GM23338 (cell line): ENCODE results near the gene CASP5. TPM values are rescaled to one million over a fixed set of nuclear protein-coding genes. Genes with fewer than 3 reads are reported as not detected.

Experiments used
- ATAC-seq: fragments of 200-7000 bp; cut with Tn5 transposase; 3 replicates; pipeline ENCODE4 v1.9.1; 2020
- DNase-seq: peaks from one replicate; pipeline ENCODE4 v3.0.0-alpha.2; 2015; ENCODE audit warnings: low spot score
- H2AFZ ChIP-seq: fragments of 200-600 bp; sonication (generic); 2 replicates; pipeline ENCODE4 v1.8.0; 2016; ENCODE audit warnings: antibody characterized with exemption, mild to moderate bottlenecking, moderate library complexity
- H3F3A ChIP-seq: fragments of 200-600 bp; sonication (generic); replicated peaks from 2 replicates; pipeline ENCODE4 v1.8.0; 2017; ENCODE audit warnings: antibody characterized with exemption, mixed run types, low read depth
- H3K27ac ChIP-seq: fragments of 200-600 bp; sonication (generic); 2 replicates; pipeline ENCODE4 v1.6.1; 2016; ENCODE audit warnings: low read depth
- H3K27me3 ChIP-seq: fragments of 200-600 bp; sonication (generic); 2 replicates; pipeline ENCODE4 v1.8.0; 2016; ENCODE audit warnings: mild to moderate bottlenecking, mixed run types, moderate library complexity; ENCODE audit not compliant: insufficient read depth
- H3K36me3 ChIP-seq: fragments of 200-600 bp; sonication (generic); 2 replicates; pipeline ENCODE4 v1.8.0; 2016; ENCODE audit warnings: mild to moderate bottlenecking; ENCODE audit not compliant: insufficient read depth
- H3K4me1 ChIP-seq: fragments of 200-600 bp; sonication (generic); 2 replicates; pipeline ENCODE4 v1.8.0; 2016; ENCODE audit warnings: mild to moderate bottlenecking, moderate library complexity; ENCODE audit not compliant: insufficient read depth
- H3K4me2 ChIP-seq: fragments of 200-600 bp; sonication (generic); 2 replicates; pipeline ENCODE4 v1.7.1; 2017; ENCODE audit warnings: mixed run types
- H3K4me3 ChIP-seq: fragments of 200-600 bp; sonication (generic); 2 replicates; pipeline ENCODE4 v1.6.1; 2016; ENCODE audit warnings: mixed run types
- H3K79me2 ChIP-seq: fragments of 200-600 bp; sonication (generic); replicated peaks from 2 replicates; pipeline ENCODE4 v1.8.0; 2017; ENCODE audit warnings: mild to moderate bottlenecking; ENCODE audit not compliant: insufficient read depth
- H3K9me2 ChIP-seq: fragments of 200-600 bp; sonication (generic); 2 replicates; pipeline ENCODE4 v1.8.0; 2017; ENCODE audit not compliant: insufficient read depth
- H4K20me1 ChIP-seq: fragments of 200-600 bp; sonication (generic); replicated peaks from 2 replicates; pipeline ENCODE4 v1.8.0; 2017; ENCODE audit warnings: mild to moderate bottlenecking; ENCODE audit not compliant: insufficient read depth
- H3K27ac Mint-ChIP-seq: 2 replicates; pipeline ENCODE4 v1.8.0; 2020; ENCODE audit warnings: inconsistent platforms, mild to moderate bottlenecking, moderate library complexity, mixed read lengths
- H3K27me3 Mint-ChIP-seq: 3 replicates; pipeline ENCODE4 v1.8.0; 2022; ENCODE audit warnings: low read depth, mild to moderate bottlenecking, moderate library complexity, mixed read lengths, inconsistent platforms; ENCODE audit not compliant: insufficient read depth, poor library complexity
- H3K36me3 Mint-ChIP-seq: 3 replicates; pipeline ENCODE4 v1.8.0; 2021; ENCODE audit warnings: low read depth, mild to moderate bottlenecking, inconsistent platforms, moderate library complexity, mixed read lengths
- H3K4me1 Mint-ChIP-seq: 3 replicates; pipeline ENCODE4 v1.8.0; 2020; ENCODE audit warnings: mild to moderate bottlenecking, inconsistent platforms, mixed read lengths
- H3K4me3 Mint-ChIP-seq: 3 replicates; pipeline ENCODE4 v1.8.0; 2021; ENCODE audit warnings: moderate library complexity, mild to moderate bottlenecking, inconsistent platforms, mixed read lengths
- H3K9me3 Mint-ChIP-seq: 3 replicates; pipeline ENCODE4 v1.8.0; 2020; ENCODE audit warnings: moderate library complexity, mild to moderate bottlenecking, inconsistent platforms, mixed read lengths
- CREB1 ChIP-seq: fragments of 250-450 bp; sonication (Bioruptor Pico); IDR thresholded peaks from 2 replicates; pipeline ENCODE4 v1.5.0; 2020; ENCODE audit warnings: low read depth, mild to moderate bottlenecking, moderate library complexity
- ETS1 ChIP-seq: IDR thresholded peaks from 2 replicates; pipeline ENCODE4 v1.6.1; 2016; ENCODE audit warnings: antibody characterized with exemption
- EZH2 ChIP-seq: fragments of 200-600 bp; sonication (generic); IDR thresholded peaks from one replicate; pipeline ENCODE4 v1.8.0; 2017; ENCODE audit warnings: antibody characterized with exemption, mild to moderate bottlenecking, low read depth; ENCODE audit not compliant: unreplicated experiment
- EZH2phosphoT487 ChIP-seq: fragments of 200-600 bp; sonication (generic); IDR thresholded peaks from one replicate; pipeline ENCODE4 v1.8.1; 2018; ENCODE audit warnings: antibody characterized with exemption; ENCODE audit not compliant: unreplicated experiment
- JUNB ChIP-seq: IDR thresholded peaks from one replicate; pipeline ENCODE4 v1.6.1; 2016; ENCODE audit warnings: antibody characterized with exemption; ENCODE audit not compliant: unreplicated experiment
- NANOG ChIP-seq: IDR thresholded peaks from 2 replicates; pipeline ENCODE4 v1.6.1; 2016; ENCODE audit warnings: antibody characterized with exemption, borderline replicate concordance
- POLR2AphosphoS5 ChIP-seq: IDR thresholded peaks from 2 replicates; pipeline ENCODE4 v1.6.1; 2016; ENCODE audit warnings: antibody characterized with exemption, low read depth
- STAT1 ChIP-seq: IDR thresholded peaks from one replicate; pipeline ENCODE4 v1.6.1; 2016; ENCODE audit warnings: antibody characterized with exemption; ENCODE audit not compliant: unreplicated experiment
- ZNF114 ChIP-seq: fragments of 250-450 bp; sonication (Bioruptor Pico); IDR thresholded peaks from 2 replicates; pipeline ENCODE4 v1.5.0; 2020; ENCODE audit warnings: mild to moderate bottlenecking, moderate library complexity
- ZNF331 ChIP-seq: fragments of 250-450 bp; sonication (Bioruptor Pico); IDR thresholded peaks from 2 replicates; pipeline ENCODE4 v1.5.0; 2020; ENCODE audit warnings: low read depth, mild to moderate bottlenecking, moderate library complexity
- polyA plus RNA-seq: library from polyadenylated mRNA; unstranded; fragments of >200 nt; fragmentation: Nextera tagmentation; extraction: Ambion mirVana; gene quantifications from 2 replicates; pipeline ENCODE4 v1.2.1, GENCODE V29; 2016
- total RNA-seq: library from RNA; depleted of rRNA; stranded (reverse); fragments of >200 nt; shearing (Covaris generic); gene quantifications from 2 replicates; pipeline ENCODE4 v1.2.3, GENCODE V29; 2014
- TF ChIP-seq, protein P1 (sequence below): IDR thresholded peaks from one replicate; pipeline ENCODE4 v1.6.1; 2018; ENCODE audit warnings: antibody characterized with exemption; ENCODE audit not compliant: unreplicated experiment
- TF ChIP-seq, protein P2 (sequence below): fragments of 250-450 bp; sonication (Bioruptor Pico); IDR thresholded peaks from 2 replicates; pipeline ENCODE4 v1.5.0; 2020; ENCODE audit warnings: mild to moderate bottlenecking, moderate library complexity
- TF ChIP-seq, protein P3 (sequence below), 2 experiments: fragments of 200-600 bp in 1 of 2; sonication (generic) in 1 of 2; conservative IDR thresholded peaks; 2 replicates each; pipeline versions ENCODE4 v1.5.1 to v1.6.1; 2016 to 2017; ENCODE audit warnings: antibody characterized with exemption in 2 of 2, low read depth in 2 of 2, mild to moderate bottlenecking in 2 of 2, moderate library complexity in 1 of 2

CASP5 gene
- total and polyA plus RNA-seq, 2 experiments from 2014 or later: not detected

DNA sequence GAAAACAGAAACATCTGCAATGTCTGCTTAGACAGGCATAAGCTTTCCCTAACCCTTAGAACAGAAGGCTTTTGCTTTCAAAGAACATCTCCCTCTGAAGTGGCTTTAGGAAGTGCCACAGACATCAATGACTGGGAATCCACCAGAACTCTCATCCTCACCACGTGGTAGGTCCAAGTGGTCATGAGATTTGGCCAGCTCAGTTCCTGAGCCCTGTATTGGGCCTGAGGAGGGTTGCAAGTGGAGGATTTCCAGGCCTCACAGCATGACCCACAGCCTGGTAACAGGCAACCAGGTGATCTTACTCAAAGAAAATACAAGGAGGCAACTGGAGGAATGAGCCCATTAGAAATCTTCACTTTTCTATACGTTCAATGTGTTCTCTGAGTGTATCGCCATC is 10.4 kb upstream of the CASP5 start:
- no peak overlapping the region for H3K4me3 ChIP-seq
- DNase-seq (no peak), ATAC-seq (no peak)
- H3K36me3 ChIP-seq: no peaks in the 10 kb centered on the region
- H2AFZ ChIP-seq: no peak overlapping the region
- H3K4me1 ChIP-seq: no peaks in the 10 kb centered on the region
- no peaks in the 10 kb centered on the region for H3K79me2 ChIP-seq
- no peak overlapping the region for H3K27ac ChIP-seq
- no peak overlapping the region for H3K27ac Mint-ChIP-seq
- H3K4me1 Mint-ChIP-seq: no peaks in the 10 kb centered on the region; the same call in 2 of the 3 replicates
- peaks cover 9% of the 10 kb centered on the region; the same call in 1 of the 2 replicates for H3K9me2 ChIP-seq
- TF ChIP-seq, protein P1, sequence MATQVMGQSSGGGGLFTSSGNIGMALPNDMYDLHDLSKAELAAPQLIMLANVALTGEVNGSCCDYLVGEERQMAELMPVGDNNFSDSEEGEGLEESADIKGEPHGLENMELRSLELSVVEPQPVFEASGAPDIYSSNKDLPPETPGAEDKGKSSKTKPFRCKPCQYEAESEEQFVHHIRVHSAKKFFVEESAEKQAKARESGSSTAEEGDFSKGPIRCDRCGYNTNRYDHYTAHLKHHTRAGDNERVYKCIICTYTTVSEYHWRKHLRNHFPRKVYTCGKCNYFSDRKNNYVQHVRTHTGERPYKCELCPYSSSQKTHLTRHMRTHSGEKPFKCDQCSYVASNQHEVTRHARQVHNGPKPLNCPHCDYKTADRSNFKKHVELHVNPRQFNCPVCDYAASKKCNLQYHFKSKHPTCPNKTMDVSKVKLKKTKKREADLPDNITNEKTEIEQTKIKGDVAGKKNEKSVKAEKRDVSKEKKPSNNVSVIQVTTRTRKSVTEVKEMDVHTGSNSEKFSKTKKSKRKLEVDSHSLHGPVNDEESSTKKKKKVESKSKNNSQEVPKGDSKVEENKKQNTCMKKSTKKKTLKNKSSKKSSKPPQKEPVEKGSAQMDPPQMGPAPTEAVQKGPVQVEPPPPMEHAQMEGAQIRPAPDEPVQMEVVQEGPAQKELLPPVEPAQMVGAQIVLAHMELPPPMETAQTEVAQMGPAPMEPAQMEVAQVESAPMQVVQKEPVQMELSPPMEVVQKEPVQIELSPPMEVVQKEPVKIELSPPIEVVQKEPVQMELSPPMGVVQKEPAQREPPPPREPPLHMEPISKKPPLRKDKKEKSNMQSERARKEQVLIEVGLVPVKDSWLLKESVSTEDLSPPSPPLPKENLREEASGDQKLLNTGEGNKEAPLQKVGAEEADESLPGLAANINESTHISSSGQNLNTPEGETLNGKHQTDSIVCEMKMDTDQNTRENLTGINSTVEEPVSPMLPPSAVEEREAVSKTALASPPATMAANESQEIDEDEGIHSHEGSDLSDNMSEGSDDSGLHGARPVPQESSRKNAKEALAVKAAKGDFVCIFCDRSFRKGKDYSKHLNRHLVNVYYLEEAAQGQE: no peak
- TF ChIP-seq ETS1 (no peak), ZNF331 (no peak), STAT1 (no peak), POLR2AphosphoS5 (no peak), ZNF114 (CRISPR knock-in tag) (no peak), CREB1 (CRISPR knock-in tag) (no peak), EZH2 (no peak), NANOG (no peak), EZH2phosphoT487 (no peak), JUNB (no peak)
- TF ChIP-seq, protein P2, sequence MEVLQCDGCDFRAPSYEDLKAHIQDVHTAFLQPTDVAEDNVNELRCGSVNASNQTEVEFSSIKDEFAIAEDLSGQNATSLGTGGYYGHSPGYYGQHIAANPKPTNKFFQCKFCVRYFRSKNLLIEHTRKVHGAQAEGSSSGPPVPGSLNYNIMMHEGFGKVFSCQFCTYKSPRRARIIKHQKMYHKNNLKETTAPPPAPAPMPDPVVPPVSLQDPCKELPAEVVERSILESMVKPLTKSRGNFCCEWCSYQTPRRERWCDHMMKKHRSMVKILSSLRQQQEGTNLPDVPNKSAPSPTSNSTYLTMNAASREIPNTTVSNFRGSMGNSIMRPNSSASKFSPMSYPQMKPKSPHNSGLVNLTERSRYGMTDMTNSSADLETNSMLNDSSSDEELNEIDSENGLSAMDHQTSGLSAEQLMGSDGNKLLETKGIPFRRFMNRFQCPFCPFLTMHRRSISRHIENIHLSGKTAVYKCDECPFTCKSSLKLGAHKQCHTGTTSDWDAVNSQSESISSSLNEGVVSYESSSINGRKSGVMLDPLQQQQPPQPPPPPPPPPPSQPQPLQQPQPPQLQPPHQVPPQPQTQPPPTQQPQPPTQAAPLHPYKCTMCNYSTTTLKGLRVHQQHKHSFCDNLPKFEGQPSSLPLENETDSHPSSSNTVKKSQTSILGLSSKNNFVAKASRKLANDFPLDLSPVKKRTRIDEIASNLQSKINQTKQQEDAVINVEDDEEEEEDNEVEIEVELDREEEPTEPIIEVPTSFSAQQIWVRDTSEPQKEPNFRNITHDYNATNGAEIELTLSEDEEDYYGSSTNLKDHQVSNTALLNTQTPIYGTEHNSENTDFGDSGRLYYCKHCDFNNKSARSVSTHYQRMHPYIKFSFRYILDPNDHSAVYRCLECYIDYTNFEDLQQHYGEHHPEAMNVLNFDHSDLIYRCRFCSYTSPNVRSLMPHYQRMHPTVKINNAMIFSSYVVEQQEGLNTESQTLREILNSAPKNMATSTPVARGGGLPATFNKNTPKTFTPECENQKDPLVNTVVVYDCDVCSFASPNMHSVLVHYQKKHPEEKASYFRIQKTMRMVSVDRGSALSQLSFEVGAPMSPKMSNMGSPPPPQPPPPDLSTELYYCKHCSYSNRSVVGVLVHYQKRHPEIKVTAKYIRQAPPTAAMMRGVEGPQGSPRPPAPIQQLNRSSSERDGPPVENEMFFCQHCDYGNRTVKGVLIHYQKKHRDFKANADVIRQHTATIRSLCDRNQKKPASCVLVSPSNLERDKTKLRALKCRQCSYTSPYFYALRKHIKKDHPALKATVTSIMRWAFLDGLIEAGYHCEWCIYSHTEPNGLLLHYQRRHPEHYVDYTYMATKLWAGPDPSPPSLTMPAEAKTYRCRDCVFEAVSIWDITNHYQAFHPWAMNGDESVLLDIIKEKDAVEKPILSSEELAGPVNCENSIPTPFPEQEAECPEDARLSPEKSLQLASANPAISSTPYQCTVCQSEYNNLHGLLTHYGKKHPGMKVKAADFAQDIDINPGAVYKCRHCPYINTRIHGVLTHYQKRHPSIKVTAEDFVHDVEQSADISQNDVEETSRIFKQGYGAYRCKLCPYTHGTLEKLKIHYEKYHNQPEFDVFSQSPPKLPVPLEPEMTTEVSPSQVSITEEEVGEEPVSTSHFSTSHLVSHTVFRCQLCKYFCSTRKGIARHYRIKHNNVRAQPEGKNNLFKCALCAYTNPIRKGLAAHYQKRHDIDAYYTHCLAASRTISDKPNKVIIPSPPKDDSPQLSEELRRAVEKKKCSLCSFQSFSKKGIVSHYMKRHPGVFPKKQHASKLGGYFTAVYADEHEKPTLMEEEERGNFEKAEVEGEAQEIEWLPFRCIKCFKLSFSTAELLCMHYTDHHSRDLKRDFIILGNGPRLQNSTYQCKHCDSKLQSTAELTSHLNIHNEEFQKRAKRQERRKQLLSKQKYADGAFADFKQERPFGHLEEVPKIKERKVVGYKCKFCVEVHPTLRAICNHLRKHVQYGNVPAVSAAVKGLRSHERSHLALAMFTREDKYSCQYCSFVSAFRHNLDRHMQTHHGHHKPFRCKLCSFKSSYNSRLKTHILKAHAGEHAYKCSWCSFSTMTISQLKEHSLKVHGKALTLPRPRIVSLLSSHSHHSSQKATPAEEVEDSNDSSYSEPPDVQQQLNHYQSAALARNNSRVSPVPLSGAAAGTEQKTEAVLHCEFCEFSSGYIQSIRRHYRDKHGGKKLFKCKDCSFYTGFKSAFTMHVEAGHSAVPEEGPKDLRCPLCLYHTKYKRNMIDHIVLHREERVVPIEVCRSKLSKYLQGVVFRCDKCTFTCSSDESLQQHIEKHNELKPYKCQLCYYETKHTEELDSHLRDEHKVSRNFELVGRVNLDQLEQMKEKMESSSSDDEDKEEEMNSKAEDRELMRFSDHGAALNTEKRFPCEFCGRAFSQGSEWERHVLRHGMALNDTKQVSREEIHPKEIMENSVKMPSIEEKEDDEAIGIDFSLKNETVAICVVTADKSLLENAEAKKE (CRISPR knock-in tag): no peak
- TF ChIP-seq, protein P3, sequence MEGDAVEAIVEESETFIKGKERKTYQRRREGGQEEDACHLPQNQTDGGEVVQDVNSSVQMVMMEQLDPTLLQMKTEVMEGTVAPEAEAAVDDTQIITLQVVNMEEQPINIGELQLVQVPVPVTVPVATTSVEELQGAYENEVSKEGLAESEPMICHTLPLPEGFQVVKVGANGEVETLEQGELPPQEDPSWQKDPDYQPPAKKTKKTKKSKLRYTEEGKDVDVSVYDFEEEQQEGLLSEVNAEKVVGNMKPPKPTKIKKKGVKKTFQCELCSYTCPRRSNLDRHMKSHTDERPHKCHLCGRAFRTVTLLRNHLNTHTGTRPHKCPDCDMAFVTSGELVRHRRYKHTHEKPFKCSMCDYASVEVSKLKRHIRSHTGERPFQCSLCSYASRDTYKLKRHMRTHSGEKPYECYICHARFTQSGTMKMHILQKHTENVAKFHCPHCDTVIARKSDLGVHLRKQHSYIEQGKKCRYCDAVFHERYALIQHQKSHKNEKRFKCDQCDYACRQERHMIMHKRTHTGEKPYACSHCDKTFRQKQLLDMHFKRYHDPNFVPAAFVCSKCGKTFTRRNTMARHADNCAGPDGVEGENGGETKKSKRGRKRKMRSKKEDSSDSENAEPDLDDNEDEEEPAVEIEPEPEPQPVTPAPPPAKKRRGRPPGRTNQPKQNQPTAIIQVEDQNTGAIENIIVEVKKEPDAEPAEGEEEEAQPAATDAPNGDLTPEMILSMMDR (conservative IDR thresholded peaks at IDR 0.05; ENCODE audit: low read depth in 2 of 2): no peak
- no peaks in the 10 kb centered on the region; the same call in 2 of the 3 replicates for H3K9me3 Mint-ChIP-seq
- peaks cover 9% of the 10 kb centered on the region; the same call in 2 of the 3 replicates for H3K36me3 Mint-ChIP-seq
- no peaks in the 10 kb centered on the region for H3K27me3 ChIP-seq
- H3K27me3 Mint-ChIP-seq: peaks cover 3% of the 10 kb centered on the region
- H4K20me1 ChIP-seq: no peaks in the 10 kb centered on the region
- no peak overlapping the region for H3K4me2 ChIP-seq
- H3F3A ChIP-seq: no peaks in the 10 kb centered on the region
- no peak overlapping the region for H3K4me3 Mint-ChIP-seq
